HG02763 (cell line): ENCODE data around the gene LYPD6B.

ENCODE experiments used
- ATAC-seq: cut with Tn5 transposase; IDR thresholded peaks from one replicate; pipeline ENCODE4 v1.9.1; 2021; ENCODE audit warnings: mild to moderate bottlenecking, moderate library complexity; ENCODE audit not compliant: unreplicated experiment

The LYPD6B gene

DNA sequence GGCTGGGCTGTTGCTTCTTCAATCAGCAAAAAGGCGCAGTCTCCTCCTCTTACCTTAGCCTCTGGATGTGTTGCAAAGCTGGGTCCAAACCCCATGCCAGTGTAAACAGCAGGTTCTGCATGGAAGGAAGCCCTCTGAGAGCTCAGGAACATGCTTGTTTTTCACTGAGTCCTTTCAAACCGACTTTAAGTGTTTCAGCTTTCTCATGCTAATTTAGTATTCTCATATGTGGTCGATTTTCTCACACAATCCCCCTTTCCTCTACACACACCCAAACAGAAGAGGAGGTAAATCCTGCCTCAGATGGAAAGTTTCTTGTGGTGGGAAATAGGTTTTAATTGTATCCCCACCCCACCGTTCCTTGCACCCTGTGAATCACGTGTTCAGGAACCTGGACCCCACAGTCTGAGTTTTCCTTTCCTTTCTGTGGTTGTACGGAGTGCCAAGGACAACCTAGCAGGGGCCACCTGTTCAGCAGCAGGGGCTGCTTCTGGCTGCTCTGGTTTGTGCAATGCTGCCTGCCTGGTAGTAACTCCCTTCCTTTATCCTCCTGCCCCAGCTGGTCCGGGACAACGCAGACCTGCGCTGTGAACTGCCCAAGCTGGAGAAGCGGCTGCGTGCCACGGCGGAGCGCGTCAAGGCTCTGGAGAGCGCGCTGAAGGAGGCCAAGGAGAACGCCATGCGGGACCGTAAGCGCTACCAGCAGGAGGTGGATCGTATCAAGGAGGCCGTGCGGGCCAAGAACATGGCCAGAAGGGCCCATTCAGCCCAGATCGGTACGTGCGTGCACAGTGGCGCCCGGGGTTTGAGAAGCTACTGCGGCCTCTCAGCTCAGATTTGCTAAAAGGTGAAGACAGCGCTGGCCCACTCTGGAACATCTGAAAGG is 28.7 kb upstream of the LYPD6B start:
- ATAC-seq = no peak

DNA sequence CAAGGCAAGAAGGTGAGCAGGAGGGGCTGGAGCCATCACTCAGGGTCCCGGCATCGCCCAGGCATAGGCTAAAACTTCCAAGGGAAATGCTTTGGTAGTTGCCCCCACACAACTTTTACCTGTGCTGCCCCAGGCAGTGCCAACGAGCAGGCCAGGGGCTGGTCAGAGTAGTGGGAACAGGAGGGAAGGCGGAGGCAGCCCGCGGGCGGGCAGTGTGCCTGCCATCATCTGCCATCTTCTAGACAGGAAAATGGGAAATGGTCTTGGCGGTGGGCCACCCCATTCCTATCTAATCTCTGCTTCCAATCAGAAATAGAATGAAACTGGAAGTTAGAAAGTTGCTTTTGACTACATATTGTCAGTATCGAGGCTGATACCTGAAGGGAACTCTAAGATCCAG is 26.0 kb upstream of the LYPD6B start:
- no peak for ATAC-seq

- ATAC-seq = no peak
Measured at GRCh38 chr2:149015501-149015900, 23.0 kb upstream of the LYPD6B start.

- ATAC-seq = no peak
Measured at GRCh38 chr2:149015926-149016563, 22.5 kb upstream of the LYPD6B start.

GRCh38 chr2:149017116-149017985 is 21.1 kb upstream of the LYPD6B start:
- no peak for ATAC-seq

DNA sequence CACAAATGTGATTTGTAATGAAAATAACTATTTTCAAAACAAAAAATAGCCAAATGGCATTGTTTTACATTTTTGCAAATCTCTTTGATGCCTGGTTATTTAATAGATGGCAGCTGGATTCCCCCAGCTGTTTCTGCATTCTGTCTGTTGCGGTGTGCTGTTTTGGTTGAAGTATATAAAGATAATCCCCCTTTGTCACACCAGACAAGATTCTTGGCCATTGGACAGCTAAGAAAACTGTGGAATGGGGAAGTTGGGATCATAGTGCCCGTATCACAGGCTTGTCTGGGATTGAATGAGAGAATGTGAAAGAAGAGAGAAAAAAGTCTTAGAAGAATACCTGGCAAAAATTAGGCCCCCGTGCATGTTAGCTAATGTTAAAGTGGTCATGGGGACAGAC is 19.5 kb upstream of the LYPD6B start:
- ATAC-seq = no peak

- no peak for ATAC-seq
Measured at GRCh38 chr2:149019768-149020167, 18.7 kb upstream of the LYPD6B start.

GRCh38 chr2:149020432-149020851 is 18.1 kb upstream of the LYPD6B start:
- ATAC-seq = peak; percentile 38

- ATAC-seq = peak; percentile 64
Measured at GRCh38 chr2:149021271-149021719, 17.2 kb upstream of the LYPD6B start.

GRCh38 chr2:149021761-149022160 is 16.7 kb upstream of the LYPD6B start:
- peak; percentile 65 for ATAC-seq

DNA sequence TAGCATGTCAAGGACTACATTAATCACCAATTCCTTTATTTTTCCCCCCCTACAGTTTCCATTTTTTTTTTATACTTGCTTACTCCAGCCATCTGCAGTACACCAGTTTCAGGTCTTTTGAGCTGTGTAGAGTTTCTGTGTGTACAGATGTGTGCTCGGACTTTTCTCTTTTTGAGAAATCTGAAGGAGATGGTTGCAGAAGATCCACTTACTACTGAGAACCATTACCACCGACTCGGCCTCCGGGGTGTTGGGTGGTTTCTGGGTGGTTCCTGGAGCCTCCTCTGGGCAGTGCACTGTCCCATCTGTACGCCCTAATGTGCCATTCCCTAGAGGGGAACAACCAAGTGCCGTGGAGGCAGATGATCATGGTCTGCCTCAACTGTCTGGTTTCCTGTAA is 15.4 kb upstream of the LYPD6B start:
- ATAC-seq = no peak

GRCh38 chr2:149027590-149028250 is 10.8 kb upstream of the LYPD6B start:
- no peak for ATAC-seq

DNA sequence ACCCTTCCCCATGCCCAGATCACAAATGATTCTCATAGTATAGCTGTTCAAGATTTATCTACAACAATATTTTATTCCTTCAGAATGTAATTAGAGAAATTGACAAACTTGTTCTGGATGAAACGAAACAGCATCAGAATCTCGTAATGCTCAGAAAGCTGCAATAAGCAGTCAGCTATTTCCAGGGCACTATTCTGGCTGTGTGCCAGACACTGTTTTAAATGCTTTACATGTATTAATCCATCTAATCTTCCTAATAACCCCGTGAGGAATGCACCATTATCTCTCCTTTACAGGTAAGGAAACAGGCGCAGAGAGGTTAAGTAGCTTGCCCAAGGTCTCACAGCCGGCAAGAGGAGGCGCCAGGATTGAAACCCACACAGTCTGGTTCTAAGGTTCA is 10.1 kb upstream of the LYPD6B start:
- no peak for ATAC-seq

GRCh38 chr2:149028891-149029290 is 9.6 kb upstream of the LYPD6B start:
- no peak for ATAC-seq

DNA sequence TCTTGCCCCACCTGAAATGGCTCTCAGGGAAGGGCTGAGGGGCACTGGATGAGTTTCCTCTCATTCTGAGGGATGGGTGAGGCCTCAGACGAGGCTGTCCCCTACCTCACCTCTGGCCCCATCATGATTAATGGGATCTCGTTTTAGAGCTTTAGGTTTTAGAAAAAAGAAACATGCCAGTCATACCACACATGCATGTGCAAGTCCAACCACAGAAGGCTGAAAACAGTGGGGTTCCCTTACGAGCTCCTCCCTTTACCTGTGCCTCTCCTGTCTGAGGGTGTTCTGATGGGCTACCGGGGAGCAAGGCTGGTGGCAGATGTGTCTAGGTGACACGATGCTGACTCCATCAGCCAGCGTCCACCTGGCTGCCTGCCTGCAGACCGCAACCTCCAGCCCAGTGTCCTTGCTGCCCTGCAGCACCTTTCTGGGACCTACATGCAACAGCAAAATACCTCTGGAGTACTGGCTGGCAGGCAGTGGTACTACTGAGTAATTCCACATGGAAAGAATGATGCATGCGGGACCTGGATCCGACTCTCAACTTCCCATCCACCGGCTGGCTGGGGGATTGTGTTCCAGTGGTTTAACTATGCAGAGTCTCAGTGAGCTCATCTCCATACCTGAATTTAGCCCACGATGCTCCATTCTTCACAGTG is 9.1 kb upstream of the LYPD6B start:
- ATAC-seq = no peak

DNA sequence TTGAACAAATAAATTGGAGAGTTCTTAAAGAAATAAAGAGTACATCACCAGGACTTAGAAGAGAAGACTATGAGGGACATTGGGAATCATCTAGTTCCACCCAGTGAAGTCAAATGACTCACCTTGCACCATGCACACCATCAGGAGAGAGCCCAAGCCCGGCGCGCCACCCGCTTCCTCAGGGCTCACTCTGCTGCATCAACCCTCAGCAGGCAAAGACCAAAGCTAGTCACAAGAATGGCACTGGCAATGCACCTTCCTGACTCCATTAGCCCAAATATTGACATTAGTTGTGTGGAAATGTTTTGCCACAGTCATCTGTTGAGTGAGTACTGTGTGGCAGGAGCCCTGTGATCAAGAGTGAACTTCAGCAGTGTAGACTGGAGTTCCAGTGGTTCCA is 7.1 kb upstream of the LYPD6B start:
- no peak for ATAC-seq

- no peak for ATAC-seq
Measured at GRCh38 chr2:149033716-149034115, 4.8 kb upstream of the LYPD6B start.

DNA sequence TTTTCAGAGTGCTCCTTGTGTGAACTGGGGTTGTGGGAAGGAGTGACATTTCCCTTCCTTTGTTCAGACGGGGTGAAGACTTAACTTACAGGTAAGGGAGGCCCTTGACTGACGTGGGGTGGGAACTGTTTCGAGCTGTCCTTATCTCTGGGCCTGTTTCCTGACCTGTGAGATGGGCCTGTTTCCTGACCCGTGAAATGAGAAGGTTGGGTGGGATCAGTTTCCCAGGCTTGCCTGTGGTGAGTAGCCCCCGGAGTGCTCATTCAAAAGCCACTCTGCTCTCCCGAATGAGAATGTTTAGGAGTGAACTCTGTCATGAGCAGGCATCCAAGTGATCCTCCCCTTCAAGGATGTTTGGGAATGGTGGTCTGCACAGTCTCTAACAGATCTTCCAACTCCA is 4.1 kb upstream of the LYPD6B start:
- no peak for ATAC-seq

- no peak for ATAC-seq
Measured at GRCh38 chr2:149036507-149037293, 1.8 kb upstream of the LYPD6B start.
